Smooth muscle cell (in vitro differentiated cells): ENCODE measurements around the gene PCSK6. TPM values are rescaled to one million over a fixed set of nuclear protein-coding genes. Genes with fewer than 3 reads are reported as not detected.

Source experiments
- DNase-seq: peaks from one replicate; lab custom pipeline; 2025; ENCODE audit not compliant: unreplicated experiment; lab: John Stamatoyannopoulos, UW
- H2AFZ ChIP-seq: fragments of 200-600 bp; sonication (generic); 2 replicates; pipeline ENCODE4 v1.6.0; 2016; ENCODE audit warnings: antibody characterized with exemption, low read depth, mild to moderate bottlenecking
- H3F3A ChIP-seq: fragments of 200-600 bp; sonication (generic); 2 replicates; pipeline ENCODE4 v1.6.0; 2017; ENCODE audit warnings: antibody characterized with exemption, low read depth
- H3K27ac ChIP-seq: fragments of 200-600 bp; sonication (generic); 2 replicates; pipeline ENCODE4 v1.5.1; 2016; ENCODE audit warnings: low read depth, mild to moderate bottlenecking
- H3K27me3 ChIP-seq: fragments of 200-600 bp; sonication (generic); 2 replicates; pipeline ENCODE4 v1.6.1; 2016; ENCODE audit warnings: low read depth, mild to moderate bottlenecking
- H3K36me3 ChIP-seq: fragments of 200-600 bp; sonication (generic); 2 replicates; pipeline ENCODE4 v1.5.1; 2016; ENCODE audit warnings: low read depth
- H3K4me1 ChIP-seq: fragments of 200-600 bp; sonication (generic); 2 replicates; pipeline ENCODE4 v1.5.1; 2016; ENCODE audit warnings: low read depth
- H3K4me2 ChIP-seq: fragments of 200-600 bp; sonication (generic); 2 replicates; pipeline ENCODE4 v1.6.0; 2016; ENCODE audit warnings: mild to moderate bottlenecking
- H3K4me3 ChIP-seq: fragments of 200-600 bp; sonication (generic); 2 replicates; pipeline ENCODE4 v1.5.1; 2016; ENCODE audit warnings: mild to moderate bottlenecking
- H3K79me2 ChIP-seq: fragments of 200-600 bp; sonication (generic); 2 replicates; pipeline ENCODE4 v1.6.0; 2016; ENCODE audit warnings: low read depth, mild to moderate bottlenecking
- H3K9ac ChIP-seq: fragments of 200-600 bp; sonication (generic); 2 replicates; pipeline ENCODE4 v1.6.0; 2016; ENCODE audit warnings: low read depth
- H3K9me3 ChIP-seq: fragments of 200-600 bp; sonication (generic); replicated peaks from 2 replicates; pipeline ENCODE4 v1.5.1; 2016; ENCODE audit warnings: low read depth
- H4K20me1 ChIP-seq: fragments of 200-600 bp; sonication (generic); 2 replicates; pipeline ENCODE4 v1.6.0; 2016; ENCODE audit warnings: low read depth
- WGBS: methylation state at CpG from one replicate; pipeline ENCODE4 v1.1.7; 2016; ENCODE audit warnings: low lambda C conversion rate; 5-methylcytosine and 5-hydroxymethylcytosine counted together
- polyA plus RNA-seq: library from polyadenylated mRNA; unstranded; fragments of >200 nt; fragmentation: Nextera tagmentation; extraction: Ambion mirVana; gene quantifications from 2 replicates; pipeline ENCODE4 v1.2.1, GENCODE V29; 2016
- total RNA-seq: library from RNA; depleted of rRNA; stranded (reverse); fragments of >200 nt; gene quantifications from 2 replicates; pipeline ENCODE4 v1.2.3, GENCODE V29; 2014
- TF ChIP-seq, protein P1 (sequence below): fragments of 200-600 bp; sonication (generic); IDR thresholded peaks from 2 replicates; pipeline ENCODE4 v1.5.1; 2017; ENCODE audit warnings: borderline replicate concordance, mild to moderate bottlenecking, antibody characterized with exemption; ENCODE audit not compliant: insufficient read depth, poor library complexity, severe bottlenecking

PCSK6 gene
- total and polyA plus RNA-seq, 2 experiments from 2014 or later: 17.5 TPM

DNA sequence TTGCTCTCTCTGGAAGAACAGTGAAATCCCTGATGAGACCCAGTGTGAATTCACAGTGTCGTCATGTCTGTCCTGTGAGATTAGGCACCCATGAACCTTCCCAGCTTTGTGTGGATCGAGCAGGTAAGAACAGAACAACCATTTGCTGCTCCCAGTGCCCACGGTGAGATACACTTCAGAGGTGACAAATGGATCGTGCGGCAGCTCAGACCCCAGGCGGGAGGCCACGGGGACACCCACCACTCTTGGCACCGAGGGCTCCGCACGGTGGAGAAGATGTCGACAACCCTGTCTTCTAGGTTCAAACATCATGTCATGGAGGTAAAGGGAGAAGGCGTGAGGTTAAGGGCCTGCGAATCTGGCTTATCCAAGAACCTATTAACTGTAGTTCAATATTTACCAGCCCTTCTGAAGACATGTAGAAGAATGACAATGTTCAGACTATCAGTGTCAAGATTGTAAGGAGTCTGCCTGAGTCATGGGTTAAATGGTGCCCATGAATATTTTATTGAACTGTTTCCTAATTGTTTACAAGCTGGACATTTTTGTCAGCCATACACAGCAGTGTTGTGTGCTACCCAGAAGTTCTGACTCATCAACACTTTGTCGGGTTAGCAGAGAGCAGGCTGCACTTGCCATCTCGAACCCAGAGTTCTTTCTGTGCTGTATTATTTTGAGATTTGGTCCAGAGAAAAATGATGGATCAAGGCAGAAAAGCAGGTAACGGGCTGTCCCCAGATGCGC is 15.5 kb upstream of the PCSK6 start:
- TF ChIP-seq, protein P1, sequence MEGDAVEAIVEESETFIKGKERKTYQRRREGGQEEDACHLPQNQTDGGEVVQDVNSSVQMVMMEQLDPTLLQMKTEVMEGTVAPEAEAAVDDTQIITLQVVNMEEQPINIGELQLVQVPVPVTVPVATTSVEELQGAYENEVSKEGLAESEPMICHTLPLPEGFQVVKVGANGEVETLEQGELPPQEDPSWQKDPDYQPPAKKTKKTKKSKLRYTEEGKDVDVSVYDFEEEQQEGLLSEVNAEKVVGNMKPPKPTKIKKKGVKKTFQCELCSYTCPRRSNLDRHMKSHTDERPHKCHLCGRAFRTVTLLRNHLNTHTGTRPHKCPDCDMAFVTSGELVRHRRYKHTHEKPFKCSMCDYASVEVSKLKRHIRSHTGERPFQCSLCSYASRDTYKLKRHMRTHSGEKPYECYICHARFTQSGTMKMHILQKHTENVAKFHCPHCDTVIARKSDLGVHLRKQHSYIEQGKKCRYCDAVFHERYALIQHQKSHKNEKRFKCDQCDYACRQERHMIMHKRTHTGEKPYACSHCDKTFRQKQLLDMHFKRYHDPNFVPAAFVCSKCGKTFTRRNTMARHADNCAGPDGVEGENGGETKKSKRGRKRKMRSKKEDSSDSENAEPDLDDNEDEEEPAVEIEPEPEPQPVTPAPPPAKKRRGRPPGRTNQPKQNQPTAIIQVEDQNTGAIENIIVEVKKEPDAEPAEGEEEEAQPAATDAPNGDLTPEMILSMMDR: no peak
- Histone ChIP-seq H3K79me2 (no peaks in the 10 kb centered on the region), H3F3A (peaks cover 7% of the 10 kb centered on the region), H3K27ac (no peak overlapping the region), H3K4me2 (no peak overlapping the region), H3K36me3 (no peaks in the 10 kb centered on the region), H3K9me3 (no peaks in the 10 kb centered on the region), H3K4me1 (peaks cover 29% of the 10 kb centered on the region), H3K9ac (no peak overlapping the region), H2AFZ (no peak overlapping the region), H3K4me3 (no peak overlapping the region), H4K20me1 (no peaks in the 10 kb centered on the region), H3K27me3 (no peaks in the 10 kb centered on the region)
- no peak for DNase-seq
- WGBS: 81% methylated on average over 17 of the region's 17 CpGs

DNA sequence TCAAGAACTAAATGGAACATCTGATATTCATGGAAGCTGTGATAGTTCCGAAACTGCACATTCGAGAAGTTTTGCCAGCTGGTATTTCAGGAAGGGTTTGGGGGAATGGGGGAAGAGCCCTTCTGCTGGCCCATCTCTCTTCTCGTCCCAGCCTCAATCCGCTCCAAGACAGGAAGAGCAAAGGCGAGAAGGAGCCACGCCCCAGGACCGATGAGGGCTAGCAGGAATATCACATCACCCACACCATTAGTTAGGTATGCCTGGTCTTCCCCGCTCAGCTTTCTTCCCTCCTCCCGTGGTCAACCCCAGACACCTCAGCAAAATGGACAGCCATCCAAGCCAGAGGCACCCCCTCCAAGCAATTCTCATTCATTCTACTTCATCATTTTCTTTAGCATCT is 14.9 kb upstream of the PCSK6 start:
- WGBS: 96% methylated on average over 9 of the region's 9 CpGs
- peaks cover 7% of the 10 kb centered on the region for H3F3A ChIP-seq
- no peak for DNase-seq

GRCh38 chr15:101503296-101503599 is 13.7 kb upstream of the PCSK6 start:
- H3K4me1 ChIP-seq: peaks cover 18% of the 10 kb centered on the region
- DNase-seq: no peak
- H3K4me2 ChIP-seq: no peak overlapping the region
- H3K9me3 ChIP-seq: no peaks in the 10 kb centered on the region
- no peaks in the 10 kb centered on the region for H3K27me3 ChIP-seq
- H3K9ac ChIP-seq: no peak overlapping the region
- H3K79me2 ChIP-seq: no peaks in the 10 kb centered on the region
- no peaks in the 10 kb centered on the region for H4K20me1 ChIP-seq
- H2AFZ ChIP-seq: no peak overlapping the region
- TF ChIP-seq, protein P1: no peak
- H3K36me3 ChIP-seq: no peaks in the 10 kb centered on the region
- peaks cover 7% of the 10 kb centered on the region for H3F3A ChIP-seq
- H3K4me3 ChIP-seq: no peak overlapping the region
- H3K27ac ChIP-seq: no peak overlapping the region
- 86% methylated on average over 9 of the region's 9 CpGs for WGBS

More for the DNA sequence above, 14.9 kb upstream of the PCSK6 start:
- Histone ChIP-seq H3K4me3 (no peak overlapping the region), H3K9ac (no peak overlapping the region), H2AFZ (no peak overlapping the region), H3K4me1 (peaks cover 25% of the 10 kb centered on the region), H3K27ac (no peak overlapping the region), H3K9me3 (no peaks in the 10 kb centered on the region), H4K20me1 (no peaks in the 10 kb centered on the region), H3K27me3 (no peaks in the 10 kb centered on the region), H3K4me2 (no peak overlapping the region), H3K79me2 (no peaks in the 10 kb centered on the region), H3K36me3 (no peaks in the 10 kb centered on the region)
- TF ChIP-seq, protein P1: no peak
